ENCODE results near the gene TRIM6.

GRCh38 chr11:5547982-5548381 lies 48.5 kb upstream of the TRIM6 start:
- TF ChIP-seq POLR2A (IDR thresholded peaks at IDR 0.05; ENCODE audit: low read depth, low read length) (no peak), SPI1 (IDR thresholded peaks at IDR 0.05; ENCODE audit: low read depth, low read length) (no peak), POLR2AphosphoS5 (IDR thresholded peaks at IDR 0.05; ENCODE audit: low read depth, low read length) (no peak), POU2F2 (IDR thresholded peaks at IDR 0.05; ENCODE audit: low read depth, low read length) (no peak), TAF1 (IDR thresholded peaks at IDR 0.05; ENCODE audit: low read depth, low read length) (no peak)
